NCI-H2196 (cell line): ENCODE measurements around the gene FNDC3B.
A peak's percentile ranks its signal among the peaks of the same experiment; 100 is the strongest.

Experiments used
- DNase-seq: peaks from one replicate; lab custom pipeline; 2025; ENCODE audit not compliant: unreplicated experiment; lab: John Stamatoyannopoulos, UW

The FNDC3B gene

DNA sequence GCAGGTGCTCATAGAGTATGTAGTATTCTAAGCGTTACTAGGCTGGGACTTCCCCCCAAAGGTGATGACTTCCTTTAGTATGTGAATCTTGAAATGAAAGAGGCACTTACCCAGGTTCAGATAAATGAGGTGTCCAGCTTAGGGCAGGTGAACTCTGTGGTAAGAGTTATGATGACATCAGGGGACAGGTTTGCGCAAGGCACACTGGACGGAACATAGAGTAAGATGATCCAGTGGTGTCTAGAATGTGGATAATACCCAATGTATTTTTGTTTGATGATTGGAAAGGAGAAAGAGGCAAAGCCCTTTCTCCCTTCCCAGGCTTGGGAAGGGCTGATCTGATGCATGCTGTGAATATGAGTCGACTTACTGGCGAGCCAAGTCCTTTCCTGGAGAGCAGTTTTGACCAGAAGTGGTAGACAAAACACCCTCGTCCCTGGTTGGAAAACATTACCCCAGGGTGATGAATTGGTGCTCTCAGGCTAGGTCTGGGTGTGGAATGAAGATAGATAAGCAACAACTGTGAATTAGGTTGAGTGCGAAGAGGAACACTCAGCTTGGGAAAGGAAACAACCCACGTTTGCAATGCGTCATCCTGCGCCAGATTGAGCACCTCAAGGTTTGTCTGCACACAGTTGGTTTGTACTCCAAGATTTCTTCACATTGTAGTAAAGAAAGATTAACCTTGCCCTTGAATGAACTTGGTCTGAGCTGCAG lies 284.7 kb downstream of the FNDC3B start:
- peak; percentile 20 for DNase-seq

DNA sequence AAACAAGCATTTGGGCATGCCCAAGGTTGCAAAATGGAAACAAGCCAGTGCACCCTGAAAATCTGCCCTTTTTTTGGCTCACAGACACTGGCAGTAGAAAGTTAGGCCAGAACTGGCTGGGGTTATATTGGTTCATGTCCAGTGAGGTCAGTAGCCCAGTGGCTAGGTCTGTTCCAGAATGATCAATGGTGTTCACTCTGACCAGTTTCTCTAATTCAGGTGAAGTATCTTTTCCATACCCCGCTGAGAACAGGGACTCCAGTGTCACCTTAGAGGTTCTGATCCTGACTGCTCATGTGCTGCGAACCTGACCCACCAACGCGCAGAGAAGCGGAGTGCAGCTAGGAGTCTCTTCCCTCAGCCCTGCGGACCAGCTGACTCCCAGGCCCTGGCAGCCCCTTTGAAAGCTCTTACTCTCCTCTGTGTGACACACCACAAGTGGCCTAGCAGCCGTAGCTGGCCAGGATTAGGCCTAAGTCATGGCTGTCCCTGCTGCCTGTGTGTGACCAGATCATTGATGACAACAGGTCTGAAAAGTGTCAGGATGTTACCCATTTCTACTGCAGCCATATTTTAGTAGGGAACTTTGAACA lies 285.3 kb downstream of the FNDC3B start:
- DNase-seq, result no peak

DNA sequence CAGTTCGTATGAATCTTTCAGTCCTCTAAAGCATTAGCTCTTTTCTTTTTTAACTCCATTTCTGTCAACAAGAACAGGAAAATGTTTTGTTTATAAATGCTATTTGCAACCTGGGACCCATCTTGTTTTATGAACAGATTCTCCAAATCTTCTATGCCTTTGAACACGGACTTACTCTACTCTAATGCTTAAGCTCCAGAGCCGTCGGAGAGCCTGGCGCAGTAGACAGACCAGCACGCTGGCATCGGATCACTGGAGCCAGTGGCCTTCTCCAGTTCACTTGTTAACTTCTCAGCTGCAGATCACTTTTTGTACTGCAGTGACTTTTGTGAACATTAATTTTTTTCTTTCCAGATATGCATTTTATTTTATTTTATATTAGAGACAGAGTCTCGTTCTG lies 286.1 kb downstream of the FNDC3B start:
- no peak for DNase-seq

DNA sequence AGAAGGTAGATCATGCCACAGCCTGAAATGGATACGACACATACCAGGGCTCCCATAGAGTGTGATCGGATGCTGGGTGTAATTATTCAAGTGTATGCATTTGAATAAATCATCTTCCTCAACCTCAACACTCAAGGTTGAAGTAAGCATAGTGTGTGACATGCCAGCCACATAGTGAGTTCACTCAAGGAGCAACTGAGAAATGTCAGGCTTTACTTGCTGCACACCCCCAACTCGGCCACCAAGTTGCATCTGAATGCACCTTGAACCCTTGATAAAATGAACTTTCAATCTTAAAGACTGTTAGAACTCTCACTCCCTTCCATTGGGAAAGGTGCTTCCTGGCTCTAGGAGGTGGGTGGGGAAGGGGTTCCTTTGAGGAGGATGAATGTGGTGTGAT lies 287.6 kb downstream of the FNDC3B start:
- DNase-seq, result no peak

DNA sequence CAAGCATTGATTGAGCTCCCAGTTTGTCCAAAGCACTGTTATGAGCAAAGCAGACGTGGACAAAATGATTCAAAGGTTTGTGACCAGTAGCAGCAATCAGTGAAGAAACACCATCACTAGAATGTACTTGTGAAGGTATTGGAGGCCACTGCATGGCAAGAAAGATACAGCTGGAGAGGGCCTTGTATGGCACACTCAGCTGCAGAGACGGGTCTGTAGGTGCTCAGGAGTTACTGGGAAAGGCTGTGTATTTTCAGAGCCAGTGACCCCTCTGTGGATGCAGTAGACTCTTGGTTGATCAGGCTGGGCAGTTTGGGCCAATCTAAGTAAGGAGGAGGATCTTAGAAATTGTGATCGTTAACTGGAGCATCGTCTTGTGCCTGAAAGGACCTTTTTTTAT lies 288.9 kb downstream of the FNDC3B start:
- no peak for DNase-seq

DNA sequence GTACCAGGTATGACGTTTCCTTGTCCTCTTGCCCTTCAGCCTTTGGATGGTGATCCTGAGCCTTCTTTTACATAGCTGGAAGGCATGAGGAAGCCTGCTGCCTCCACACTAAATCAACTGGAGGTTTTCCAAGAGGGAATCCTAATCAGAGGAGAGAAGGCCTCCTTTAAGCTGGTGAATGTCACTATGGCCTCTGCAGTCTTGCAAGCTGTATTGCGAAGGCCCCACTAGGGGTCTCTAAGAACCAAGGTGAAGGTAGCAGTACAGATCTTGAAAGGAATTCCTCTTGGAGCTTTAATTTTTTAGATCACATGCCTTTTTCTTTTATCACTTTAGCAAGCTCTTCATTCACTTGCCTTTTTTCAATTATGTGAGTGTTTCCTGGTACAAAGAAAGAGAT lies 289.7 kb downstream of the FNDC3B start:
- no peak for DNase-seq

DNA sequence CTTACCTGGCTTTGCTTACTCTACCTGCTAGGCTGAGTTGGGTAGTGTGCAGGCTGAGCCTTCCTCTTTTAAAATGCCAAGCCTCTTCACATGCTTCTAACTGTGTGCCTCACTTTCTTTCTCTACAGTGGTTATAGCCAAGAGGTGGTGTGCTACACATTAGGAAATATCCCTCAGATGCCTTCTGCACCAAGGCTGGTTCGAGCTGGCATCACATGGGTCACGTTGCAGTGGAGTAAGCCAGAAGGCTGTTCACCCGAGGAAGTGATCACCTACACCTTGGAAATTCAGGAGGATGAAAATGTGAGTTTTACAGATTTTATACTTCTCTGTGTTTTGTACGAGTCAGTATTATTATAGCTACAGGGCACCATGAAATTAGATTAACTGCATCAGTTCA lies 291.0 kb downstream of the FNDC3B start:
- DNase-seq, result no peak

DNA sequence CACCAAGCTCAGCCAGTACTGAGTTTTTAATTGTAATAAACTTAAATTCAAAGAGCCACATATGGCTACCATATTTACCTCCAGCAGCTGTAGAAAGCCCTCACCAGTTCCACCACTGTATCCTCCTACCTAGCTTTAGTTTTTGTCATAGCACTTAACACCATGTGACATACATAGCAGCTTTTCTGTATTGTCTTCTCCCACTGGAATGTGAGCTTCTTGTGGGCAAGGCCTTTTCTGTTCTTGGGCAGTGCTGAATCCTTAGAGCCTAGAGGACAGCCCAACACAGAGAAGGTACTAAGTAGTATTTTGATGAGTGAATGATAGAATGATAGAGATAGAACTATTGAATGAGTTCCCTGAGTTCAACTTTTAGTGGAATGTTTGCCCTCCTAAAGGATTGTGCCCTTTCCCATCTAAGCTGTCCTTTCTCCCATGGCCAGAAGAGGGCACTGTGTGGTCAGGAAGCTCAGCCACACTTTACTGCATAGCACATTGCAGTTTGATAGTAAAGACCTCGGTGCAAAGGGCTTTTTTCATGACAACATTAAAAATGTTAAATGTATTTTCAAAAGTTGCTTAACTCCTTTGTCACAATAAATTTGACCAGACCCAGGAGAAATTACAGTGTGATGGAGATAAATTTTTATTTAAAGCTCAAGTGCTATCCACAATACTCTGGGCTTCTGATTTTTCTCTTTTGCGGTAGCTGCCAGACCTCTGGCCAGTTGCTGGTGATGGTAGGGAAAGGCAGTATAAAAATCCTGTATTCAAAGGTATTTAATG lies 293.1 kb downstream of the FNDC3B start:
- peak; percentile 76 for DNase-seq

DNA sequence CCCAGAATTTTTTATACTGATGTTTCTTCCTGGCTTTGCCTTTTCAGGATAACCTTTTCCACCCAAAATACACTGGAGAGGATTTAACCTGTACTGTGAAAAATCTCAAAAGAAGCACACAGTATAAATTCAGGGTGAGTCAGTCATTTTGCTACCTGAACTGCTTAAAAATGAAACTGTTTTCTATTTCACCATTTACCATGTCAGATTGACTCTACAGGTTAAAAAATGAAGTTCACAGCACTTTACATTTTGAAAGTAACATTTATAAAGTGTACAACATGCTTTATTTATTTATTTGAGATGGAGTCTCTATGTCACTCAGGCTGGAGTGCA lies 293.6 kb downstream of the FNDC3B start:
- no peak for DNase-seq

DNA sequence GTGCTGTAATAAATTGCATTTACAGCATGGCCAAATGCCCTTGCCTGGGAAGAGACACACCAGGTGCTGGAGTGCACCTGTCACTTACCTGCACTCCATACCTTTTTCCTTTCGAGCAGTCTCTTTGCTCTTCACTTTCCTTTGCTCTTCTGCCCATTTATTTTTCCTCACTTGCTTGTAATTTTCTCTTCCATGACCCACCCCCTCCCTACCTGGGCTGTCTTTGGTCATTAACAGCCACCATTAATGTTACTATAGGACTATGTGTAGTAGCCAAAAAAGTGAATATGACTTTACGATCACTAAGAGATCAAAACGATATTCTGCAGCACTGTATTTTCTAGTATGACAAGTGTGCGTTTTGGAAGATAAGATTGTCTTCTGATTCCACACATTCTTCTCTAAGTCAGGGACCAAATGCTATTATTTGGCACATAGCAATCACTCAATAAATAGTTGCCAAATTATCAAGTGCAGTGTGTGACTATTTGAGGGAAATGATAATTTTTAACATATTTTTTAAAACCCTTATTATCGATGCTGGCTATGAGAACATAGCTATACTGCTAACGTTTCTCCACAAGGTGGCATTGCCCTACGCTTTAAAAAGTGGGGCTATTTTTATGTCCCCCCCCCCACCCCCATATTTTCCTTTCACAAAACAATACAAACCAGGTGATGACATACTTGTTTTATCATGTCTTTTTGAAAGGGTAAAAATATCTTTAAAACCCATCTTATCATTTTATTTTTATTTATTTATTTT lies 294.5 kb downstream of the FNDC3B start:
- no peak for DNase-seq

DNA sequence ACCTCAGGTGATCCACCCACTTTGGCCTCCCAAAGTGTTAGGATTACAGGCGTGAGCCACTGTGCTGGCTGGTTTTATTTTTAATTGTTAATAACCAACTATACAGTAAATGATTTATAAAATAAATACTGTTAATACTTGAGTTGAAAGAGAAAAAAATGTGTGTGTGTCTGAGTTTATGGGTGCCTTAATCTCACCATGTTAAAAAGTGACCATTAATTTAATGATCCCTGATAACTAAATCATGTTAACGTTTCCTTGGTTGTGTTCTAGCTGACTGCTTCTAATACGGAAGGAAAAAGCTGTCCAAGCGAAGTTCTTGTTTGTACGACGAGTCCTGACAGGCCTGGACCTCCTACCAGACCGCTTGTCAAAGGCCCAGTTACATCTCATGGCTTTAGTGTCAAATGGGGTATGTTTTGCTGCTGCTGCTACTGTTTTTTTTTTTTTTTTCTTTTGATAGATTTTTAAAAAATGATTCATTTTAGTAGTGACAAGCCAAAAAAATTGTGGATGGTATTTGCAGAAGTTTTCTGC lies 295.4 kb downstream of the FNDC3B start:
- no peak for DNase-seq

DNA sequence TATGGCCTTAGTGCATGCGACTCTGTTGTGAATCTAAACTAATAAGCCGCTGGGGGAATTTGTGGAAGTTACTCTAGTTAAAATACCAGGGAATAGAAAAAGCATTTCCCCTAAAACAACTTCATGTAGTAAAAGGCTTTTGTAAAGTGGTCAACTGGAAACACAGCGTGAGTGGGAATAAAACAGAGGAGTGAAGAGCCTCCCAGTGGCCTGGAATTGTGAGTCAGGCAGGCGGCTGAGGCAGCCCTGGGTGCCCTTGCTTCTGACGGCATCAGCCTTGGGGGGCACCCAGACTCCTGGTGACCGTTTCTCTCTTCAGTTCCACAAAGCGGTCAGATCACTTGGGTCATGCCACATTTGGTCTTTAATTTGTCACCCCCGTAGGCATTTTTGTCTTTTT lies 300.5 kb downstream of the FNDC3B start:
- DNase-seq, result no peak

DNA sequence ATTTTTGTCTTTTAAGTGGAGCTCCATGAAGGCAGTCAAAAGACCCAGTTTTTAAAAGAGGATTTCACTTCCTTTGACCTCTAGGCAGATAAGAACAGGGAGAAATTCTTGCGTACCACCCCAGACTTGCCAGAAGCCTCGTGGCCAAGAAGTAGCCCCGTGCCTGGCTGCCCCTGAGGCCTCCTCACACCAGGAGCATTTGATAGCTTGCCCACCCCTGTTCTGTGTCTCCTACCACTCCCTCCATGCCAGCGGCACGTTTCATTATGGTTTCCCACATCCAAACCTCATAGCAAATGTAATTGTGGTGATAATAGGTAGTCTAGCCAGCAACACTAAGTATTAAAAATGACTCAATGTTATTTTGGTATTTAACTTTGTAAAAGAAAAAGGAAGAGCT lies 301.2 kb downstream of the FNDC3B start:
- DNase-seq, result no peak

DNA sequence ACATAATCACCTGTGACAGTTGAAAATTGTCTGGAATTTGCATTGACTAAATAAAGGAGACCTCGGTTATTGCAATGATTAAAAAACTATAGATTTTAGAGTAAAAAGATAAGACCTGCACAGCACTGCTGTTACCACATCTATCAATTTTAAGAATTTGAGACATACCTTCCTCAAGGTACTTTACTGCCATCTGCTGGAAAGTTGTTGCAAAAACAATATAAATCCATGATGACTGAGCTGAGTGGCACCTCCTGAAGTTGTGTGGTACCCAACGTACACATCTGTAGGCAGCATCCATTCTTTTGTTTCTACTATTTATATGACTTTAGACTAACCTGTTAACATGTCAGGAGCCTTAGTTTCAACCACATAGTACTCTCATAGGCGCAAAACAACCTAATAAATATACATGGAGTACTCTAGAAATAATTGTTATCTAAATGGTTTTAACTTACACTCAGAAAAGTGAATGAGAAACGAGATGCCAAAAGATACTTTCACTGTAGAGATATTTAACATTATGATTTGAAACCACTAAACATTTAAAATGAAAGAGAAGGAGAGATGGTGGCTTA lies 302.2 kb downstream of the FNDC3B start:
- peak; percentile 90 for DNase-seq

DNA sequence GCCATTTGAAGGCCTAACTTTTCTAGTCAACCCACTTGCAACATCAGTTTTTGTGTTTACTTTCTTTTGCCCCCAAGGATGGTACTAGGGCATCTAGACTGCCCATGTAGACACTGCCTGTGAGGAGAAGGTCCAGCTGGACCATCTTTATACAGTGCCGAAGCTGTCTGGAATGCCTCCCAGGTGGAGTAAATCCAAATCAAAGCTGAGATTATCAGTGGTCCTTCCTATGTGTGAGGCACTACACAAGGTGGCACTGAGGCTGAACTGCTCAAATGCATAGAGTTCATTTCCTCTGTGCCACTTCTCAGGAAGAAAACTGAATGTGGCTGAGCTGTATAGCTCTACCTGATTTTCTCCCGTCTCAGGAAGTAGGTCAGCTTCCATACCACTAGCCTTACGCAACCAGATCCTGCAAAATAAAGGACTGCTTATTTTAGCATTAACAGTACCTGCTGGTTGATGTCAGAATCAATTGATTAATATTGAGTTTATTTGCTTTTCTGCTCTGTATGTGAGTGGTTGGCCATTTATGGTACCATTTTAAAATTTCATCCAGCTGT lies 302.8 kb downstream of the FNDC3B start:
- DNase-seq, result no peak

DNA sequence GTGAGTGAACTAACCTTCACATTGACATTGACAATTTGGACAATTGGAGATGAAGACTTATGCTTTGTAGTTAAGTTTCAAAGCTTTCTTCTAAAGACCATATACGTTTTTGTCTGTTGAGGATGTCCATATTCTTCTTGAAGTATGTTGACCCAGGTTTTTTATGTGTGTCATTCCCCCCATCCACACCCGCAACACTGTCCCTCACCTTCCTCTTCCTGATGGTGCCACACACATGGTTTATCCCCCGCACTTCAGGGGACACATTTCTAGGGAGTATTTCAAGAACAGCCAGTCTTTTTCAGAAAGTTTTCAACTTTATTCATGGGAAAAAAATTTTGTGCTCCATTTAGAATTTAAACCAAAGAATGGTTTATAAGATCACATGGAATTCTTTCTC lies 303.7 kb downstream of the FNDC3B start:
- no peak for DNase-seq

DNA sequence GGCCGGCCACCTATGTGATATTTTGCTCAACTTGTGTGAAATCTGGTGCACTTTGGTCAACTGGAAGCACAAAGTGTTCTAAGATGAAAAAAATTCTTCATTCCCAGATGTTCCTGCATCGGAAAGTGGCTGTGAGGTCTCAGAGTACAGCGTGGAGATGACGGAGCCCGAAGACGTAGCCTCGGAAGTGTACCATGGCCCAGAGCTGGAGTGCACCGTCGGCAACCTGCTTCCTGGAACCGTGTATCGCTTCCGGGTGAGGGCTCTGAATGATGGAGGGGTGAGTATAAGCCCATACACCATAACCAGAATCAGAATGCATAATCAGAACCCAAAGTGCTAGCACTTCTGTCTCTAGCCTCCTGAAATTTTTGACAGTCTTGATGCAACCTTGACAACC lies 304.6 kb downstream of the FNDC3B start:
- no peak for DNase-seq

DNA sequence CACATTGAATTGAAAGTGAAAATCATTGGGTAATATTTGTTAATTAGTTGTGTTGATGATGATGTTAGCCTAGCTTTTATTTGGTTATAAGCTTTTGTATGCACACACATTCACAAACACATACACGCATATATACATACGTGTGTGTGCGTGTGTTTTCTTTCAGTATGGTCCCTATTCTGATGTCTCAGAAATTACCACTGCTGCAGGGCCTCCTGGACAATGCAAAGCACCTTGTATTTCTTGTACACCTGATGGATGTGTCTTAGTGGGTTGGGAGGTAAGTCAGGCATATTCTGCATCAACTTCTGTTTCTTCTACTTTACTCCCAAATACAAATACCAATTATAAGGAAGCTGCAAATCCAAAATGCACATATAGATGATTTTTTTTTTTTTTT lies 306.8 kb downstream of the FNDC3B start:
- DNase-seq, result no peak

DNA sequence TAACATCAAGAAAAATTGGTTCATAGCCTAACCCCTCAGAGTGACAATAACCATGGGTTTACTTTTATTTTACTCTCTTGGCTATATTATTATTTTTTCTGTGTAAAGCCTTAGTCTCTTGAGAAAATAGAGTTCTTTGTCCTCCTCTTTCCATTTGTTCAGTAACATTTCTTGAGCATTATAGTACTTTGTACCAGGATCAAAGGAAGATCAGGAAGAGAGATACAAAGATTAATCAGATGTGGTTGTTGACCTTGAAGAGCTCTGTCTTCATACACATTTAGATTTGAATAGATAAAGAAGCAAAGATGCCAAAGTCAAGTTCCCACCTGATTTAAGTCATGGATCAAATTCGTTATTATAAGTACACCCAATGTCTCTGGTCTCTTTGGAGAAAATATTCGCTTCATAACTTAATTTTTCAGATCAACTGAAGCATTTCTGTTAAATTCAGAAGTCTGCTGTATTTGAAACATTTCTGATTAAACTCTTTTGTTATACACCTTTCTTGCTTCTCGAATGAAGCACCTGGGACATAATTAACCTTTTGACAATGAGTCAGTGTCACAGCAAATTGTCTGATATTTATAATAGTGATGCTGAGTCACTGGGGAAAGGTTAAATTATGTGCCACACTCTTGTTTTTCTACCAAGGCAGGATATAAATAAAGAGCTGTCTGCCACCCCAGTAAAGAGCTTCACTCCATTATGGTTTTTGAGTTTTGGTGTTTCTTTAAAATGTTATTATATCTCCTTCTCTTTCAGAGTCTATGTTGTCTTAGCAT lies 308.7 kb downstream of the FNDC3B start:
- DNase-seq, result no peak

DNA sequence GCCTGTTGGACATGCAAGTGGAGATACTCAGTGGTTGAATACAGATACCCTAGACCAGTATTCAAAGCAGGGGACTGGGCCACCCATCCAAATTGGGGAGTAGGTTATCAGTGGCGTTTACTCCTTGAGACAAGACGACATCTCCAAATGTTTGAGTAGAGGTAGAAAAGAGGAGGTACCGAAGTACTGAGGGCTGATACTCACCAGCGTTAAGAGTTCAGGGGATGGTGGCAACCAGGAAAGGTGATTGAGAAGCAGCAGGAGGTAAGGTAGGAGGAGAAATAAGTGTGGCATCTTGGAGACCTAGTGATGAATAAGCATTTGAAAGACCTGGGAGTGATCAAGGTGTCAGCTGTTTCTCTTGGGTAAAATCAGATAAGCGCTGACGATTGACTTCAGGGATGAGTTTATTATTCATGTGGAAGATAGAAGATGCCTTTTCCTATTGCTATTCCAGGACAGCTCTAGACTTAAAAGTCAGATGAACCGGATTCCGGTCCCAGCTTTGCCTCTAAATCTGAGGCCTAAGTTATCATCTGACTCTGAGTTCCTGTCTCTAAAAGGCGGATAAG lies 312.6 kb downstream of the FNDC3B start:
- DNase-seq, result no peak
